Neural cell (in vitro differentiated cells): ENCODE measurements around the gene SPTBN2.

Experiments used
- EP300 ChIP-seq: fragments of 450-650 bp; conservative IDR thresholded peaks from 2 replicates; pipeline ENCODE4 v1.6.1; 2014; ENCODE audit warnings: antibody characterized with exemption, mild to moderate bottlenecking, moderate library complexity; ENCODE audit not compliant: poor library complexity, severe bottlenecking
- EZH2 ChIP-seq: fragments of 200-600, 300-800 bp; shearing (Covaris generic), sonication (generic); IDR thresholded peaks from 2 replicates; pipeline ENCODE4 v1.6.1; 2014; ENCODE audit warnings: antibody characterized with exemption, low read length, borderline replicate concordance, mild to moderate bottlenecking; ENCODE audit not compliant: insufficient read depth, poor library complexity, severe bottlenecking
- MXI1 ChIP-seq: fragments of 450-650 bp; conservative IDR thresholded peaks from 2 replicates; pipeline ENCODE4 v1.6.1; 2014; ENCODE audit warnings: antibody characterized with exemption, mild to moderate bottlenecking; ENCODE audit not compliant: poor library complexity, severe bottlenecking
- POLR2AphosphoS5 ChIP-seq: IDR thresholded peaks from 2 replicates; pipeline ENCODE4 v1.6.1; 2012
- RAD21 ChIP-seq: fragments of 450-650 bp; conservative IDR thresholded peaks from 2 replicates; pipeline ENCODE4 v1.6.1; 2014; ENCODE audit warnings: antibody characterized with exemption, mild to moderate bottlenecking, moderate library complexity
- SMC3 ChIP-seq: fragments of 450-650 bp; conservative IDR thresholded peaks from 2 replicates; pipeline ENCODE4 v1.6.1; 2014; ENCODE audit warnings: antibody characterized with exemption, mild to moderate bottlenecking, moderate library complexity; ENCODE audit not compliant: poor library complexity
- TAF1 ChIP-seq: IDR thresholded peaks from 2 replicates; pipeline ENCODE4 v1.6.1; 2012; ENCODE audit warnings: low read depth
- TF ChIP-seq, protein P1 (sequence below): fragments of 450-650 bp; IDR thresholded peaks from 2 replicates; pipeline ENCODE4 v1.5.1; 2014; ENCODE audit warnings: antibody characterized with exemption, mild to moderate bottlenecking, moderate library complexity; ENCODE audit not compliant: poor library complexity, severe bottlenecking
- TF ChIP-seq, protein P2 (sequence below): IDR thresholded peaks from 2 replicates; pipeline ENCODE4 v1.6.1; 2012; ENCODE audit warnings: borderline replicate concordance

GRCh38 chr11:66739983-66740382, 11.0 kb upstream of the SPTBN2 start:
- no peak for TF ChIP-seq EZH2
- TF ChIP-seq, protein P1, sequence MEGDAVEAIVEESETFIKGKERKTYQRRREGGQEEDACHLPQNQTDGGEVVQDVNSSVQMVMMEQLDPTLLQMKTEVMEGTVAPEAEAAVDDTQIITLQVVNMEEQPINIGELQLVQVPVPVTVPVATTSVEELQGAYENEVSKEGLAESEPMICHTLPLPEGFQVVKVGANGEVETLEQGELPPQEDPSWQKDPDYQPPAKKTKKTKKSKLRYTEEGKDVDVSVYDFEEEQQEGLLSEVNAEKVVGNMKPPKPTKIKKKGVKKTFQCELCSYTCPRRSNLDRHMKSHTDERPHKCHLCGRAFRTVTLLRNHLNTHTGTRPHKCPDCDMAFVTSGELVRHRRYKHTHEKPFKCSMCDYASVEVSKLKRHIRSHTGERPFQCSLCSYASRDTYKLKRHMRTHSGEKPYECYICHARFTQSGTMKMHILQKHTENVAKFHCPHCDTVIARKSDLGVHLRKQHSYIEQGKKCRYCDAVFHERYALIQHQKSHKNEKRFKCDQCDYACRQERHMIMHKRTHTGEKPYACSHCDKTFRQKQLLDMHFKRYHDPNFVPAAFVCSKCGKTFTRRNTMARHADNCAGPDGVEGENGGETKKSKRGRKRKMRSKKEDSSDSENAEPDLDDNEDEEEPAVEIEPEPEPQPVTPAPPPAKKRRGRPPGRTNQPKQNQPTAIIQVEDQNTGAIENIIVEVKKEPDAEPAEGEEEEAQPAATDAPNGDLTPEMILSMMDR = no peak
- no peak for TF ChIP-seq EP300
- TF ChIP-seq POLR2AphosphoS5 = no peak
- no peak for TF ChIP-seq MXI1
- TF ChIP-seq RAD21 = no peak
- TF ChIP-seq, protein P2, sequence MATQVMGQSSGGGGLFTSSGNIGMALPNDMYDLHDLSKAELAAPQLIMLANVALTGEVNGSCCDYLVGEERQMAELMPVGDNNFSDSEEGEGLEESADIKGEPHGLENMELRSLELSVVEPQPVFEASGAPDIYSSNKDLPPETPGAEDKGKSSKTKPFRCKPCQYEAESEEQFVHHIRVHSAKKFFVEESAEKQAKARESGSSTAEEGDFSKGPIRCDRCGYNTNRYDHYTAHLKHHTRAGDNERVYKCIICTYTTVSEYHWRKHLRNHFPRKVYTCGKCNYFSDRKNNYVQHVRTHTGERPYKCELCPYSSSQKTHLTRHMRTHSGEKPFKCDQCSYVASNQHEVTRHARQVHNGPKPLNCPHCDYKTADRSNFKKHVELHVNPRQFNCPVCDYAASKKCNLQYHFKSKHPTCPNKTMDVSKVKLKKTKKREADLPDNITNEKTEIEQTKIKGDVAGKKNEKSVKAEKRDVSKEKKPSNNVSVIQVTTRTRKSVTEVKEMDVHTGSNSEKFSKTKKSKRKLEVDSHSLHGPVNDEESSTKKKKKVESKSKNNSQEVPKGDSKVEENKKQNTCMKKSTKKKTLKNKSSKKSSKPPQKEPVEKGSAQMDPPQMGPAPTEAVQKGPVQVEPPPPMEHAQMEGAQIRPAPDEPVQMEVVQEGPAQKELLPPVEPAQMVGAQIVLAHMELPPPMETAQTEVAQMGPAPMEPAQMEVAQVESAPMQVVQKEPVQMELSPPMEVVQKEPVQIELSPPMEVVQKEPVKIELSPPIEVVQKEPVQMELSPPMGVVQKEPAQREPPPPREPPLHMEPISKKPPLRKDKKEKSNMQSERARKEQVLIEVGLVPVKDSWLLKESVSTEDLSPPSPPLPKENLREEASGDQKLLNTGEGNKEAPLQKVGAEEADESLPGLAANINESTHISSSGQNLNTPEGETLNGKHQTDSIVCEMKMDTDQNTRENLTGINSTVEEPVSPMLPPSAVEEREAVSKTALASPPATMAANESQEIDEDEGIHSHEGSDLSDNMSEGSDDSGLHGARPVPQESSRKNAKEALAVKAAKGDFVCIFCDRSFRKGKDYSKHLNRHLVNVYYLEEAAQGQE = no peak
- no peak for TF ChIP-seq TAF1
- TF ChIP-seq SMC3 = no peak
